OCI-LY7 (cell line): ENCODE measurements around the gene PDGFB.

ENCODE experiments used
- CTCF ChIP-seq: fragments of 200-600 bp; sonication (generic); conservative IDR thresholded peaks from 2 replicates; pipeline ENCODE4 v1.5.1; 2014; ENCODE audit warnings: mild to moderate bottlenecking, antibody characterized with exemption, low read length, moderate library complexity, mixed read lengths
- EZH2phosphoT487 ChIP-seq: fragments of 200-600 bp; sonication (generic); IDR thresholded peaks from 2 replicates; pipeline ENCODE4 v1.6.1; 2018; ENCODE audit warnings: low read depth, borderline replicate concordance, mild to moderate bottlenecking, mixed run types, antibody characterized with exemption, low read length, moderate library complexity, mixed read lengths

- no peak for TF ChIP-seq EZH2phosphoT487
- TF ChIP-seq CTCF, result 0 out of 2 replicates have a peak, but pooled peaks have one; percentile 14
Observed at GRCh38 chr22:39209756-39210155, 35.0 kb downstream of the PDGFB start.
